CD4-positive, alpha-beta T cell (primary cell): Measurements from ENCODE around the gene HNRNPA0. TPM values are rescaled to one million over a fixed set of nuclear protein-coding genes. Genes with fewer than 3 reads are reported as not detected.

ENCODE experiments used
- ATAC-seq: fragments of 200-7000 bp; cut with Tn5 transposase; one replicate; pipeline ENCODE4 v1.10.0; 2022; ENCODE audit warnings: mild to moderate bottlenecking; ENCODE audit not compliant: poor library complexity
- CTCF ChIA-PET: fragments of 350-600 bp; sonication (Branson Sonifier 250); formaldehyde crosslinking; loops from one replicate; lab custom pipeline; 2021; ENCODE audit warnings: antibody characterized with exemption, inconsistent platforms; lab: Charles Lee
- POLR2A ChIA-PET: fragments of 350-600 bp; sonication (Branson Sonifier 250); formaldehyde crosslinking; loops from one replicate; lab custom pipeline; 2021; ENCODE audit warnings: antibody characterized with exemption, inconsistent platforms; lab: Charles Lee
- DNase-seq, 14 experiments: peaks; one replicate each; pipeline ENCODE4 v3.0.0-alpha.2; 2013 to 2020; ENCODE audit warnings: mixed read lengths in 2 of 14
- H3K27ac ChIP-seq, 2 donors: one replicate each; pipeline versions ENCODE4 v1.5.1 to v1.7.0; 2013; ENCODE audit warnings: low read length in 2 of 2, low read depth in 1 of 2, mild to moderate bottlenecking in 1 of 2
- H3K27me3 ChIP-seq, 2 experiments: 1 replicate in 1 of 2; 2 replicates in 1 of 2; pipeline versions ENCODE4 v1.6.1 to v1.7.0; 2013; ENCODE audit warnings: low read length in 2 of 2, control low read depth in 1 of 2, mild to moderate bottlenecking in 1 of 2, moderate library complexity in 1 of 2; ENCODE audit not compliant: insufficient read depth in 2 of 2, control insufficient read depth in 1 of 2
- H3K36me3 ChIP-seq: one replicate; pipeline ENCODE4 v1.6.1; 2013; ENCODE audit warnings: low read length, control low read depth; ENCODE audit not compliant: insufficient read depth
- H3K4me1 ChIP-seq: one replicate; pipeline ENCODE4 v1.6.1; 2013; ENCODE audit warnings: low read length, control low read depth; ENCODE audit not compliant: insufficient read depth
- H3K4me3 ChIP-seq: one replicate; pipeline ENCODE4 v1.5.1; 2013; ENCODE audit warnings: mild to moderate bottlenecking, low read length, moderate library complexity
- H3K9me3 ChIP-seq, 2 experiments: 1 replicate in 1 of 2; 2 replicates in 1 of 2; pipeline versions ENCODE4 v1.6.1 to v1.7.0; 2013; ENCODE audit warnings: low read length in 2 of 2, mild to moderate bottlenecking in 2 of 2, control low read depth in 1 of 2, moderate library complexity in 1 of 2; ENCODE audit not compliant: control insufficient read depth in 1 of 2, insufficient read depth in 1 of 2
- H3K27ac Mint-ChIP-seq: one replicate; pipeline ENCODE4 v1.8.0; 2020; ENCODE audit warnings: mixed read lengths
- H3K27me3 Mint-ChIP-seq: one replicate; pipeline ENCODE4 v1.8.0; 2021; ENCODE audit warnings: mixed read lengths
- H3K36me3 Mint-ChIP-seq: one replicate; pipeline ENCODE4 v1.8.0; 2021; ENCODE audit warnings: low read depth, mixed read lengths
- H3K4me1 Mint-ChIP-seq: one replicate; pipeline ENCODE4 v1.8.0; 2021; ENCODE audit warnings: low read depth, mixed read lengths
- H3K4me3 Mint-ChIP-seq: one replicate; pipeline ENCODE4 v1.8.0; 2020; ENCODE audit warnings: mild to moderate bottlenecking, mixed read lengths
- H3K9me3 Mint-ChIP-seq: one replicate; pipeline ENCODE4 v1.8.0; 2020; ENCODE audit warnings: mixed read lengths
- intact Hi-C, 2 experiments: fragments of 100-400 bp; cut with DNase I in 1 of 2; cut with micrococcal nuclease in 1 of 2; formaldehyde crosslinking; loops; one replicate each; pipeline versions ENCODE4 v1.15.1 to v1.9.0; 2023 to 2025; cut with DNase I, micrococcal nuclease
- total RNA-seq, 174 experiments: library from RNA in 2 of 174; stranded (reverse) in 2 of 174; gene quantifications; one replicate each; pipeline ENCODE4 v1.2.3 and lab custom pipeline; 2021 to 2026
- TF ChIP-seq, protein P1 (sequence below): fragments of 200-600 bp; IDR thresholded peaks from one replicate; pipeline ENCODE4 v1.8.0; 2022; ENCODE audit warnings: antibody characterized with exemption, mild to moderate bottlenecking

Gene HNRNPA0
- total RNA-seq, 2 experiments from 2014 or later = 52.7 to 53.2 TPM

DNA sequence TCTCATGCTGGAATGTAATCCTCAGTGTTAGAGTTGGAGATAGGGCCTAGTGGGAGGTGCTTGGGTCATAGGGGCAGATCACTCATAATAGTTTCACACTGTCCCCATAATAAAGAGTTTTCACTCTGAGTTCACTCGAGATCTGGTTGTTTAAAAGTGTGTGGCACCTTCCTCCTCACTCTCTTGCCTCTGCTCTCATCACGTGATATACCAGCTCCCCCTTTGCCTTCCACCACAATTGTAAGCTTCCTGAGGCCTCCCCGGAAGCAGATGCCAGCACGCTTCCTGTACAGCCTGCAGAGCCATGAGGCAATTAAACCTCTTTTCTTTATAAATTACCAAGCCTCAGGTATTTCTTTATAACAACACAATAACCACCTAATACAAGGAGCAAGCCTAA lies 14.4 kb downstream of the HNRNPA0 start:
- no peak overlapping the region for H3K4me3 Mint-ChIP-seq
- H3K27ac ChIP-seq = no peak overlapping the region
- no peaks in the 10 kb centered on the region for H3K27me3 ChIP-seq
- peaks cover 30% of the 10 kb centered on the region for H3K4me1 ChIP-seq
- no peak overlapping the region for H3K27ac Mint-ChIP-seq
- no peaks in the 10 kb centered on the region for H3K9me3 ChIP-seq
- H3K36me3 ChIP-seq = no peaks in the 10 kb centered on the region
- TF ChIP-seq, protein P1, sequence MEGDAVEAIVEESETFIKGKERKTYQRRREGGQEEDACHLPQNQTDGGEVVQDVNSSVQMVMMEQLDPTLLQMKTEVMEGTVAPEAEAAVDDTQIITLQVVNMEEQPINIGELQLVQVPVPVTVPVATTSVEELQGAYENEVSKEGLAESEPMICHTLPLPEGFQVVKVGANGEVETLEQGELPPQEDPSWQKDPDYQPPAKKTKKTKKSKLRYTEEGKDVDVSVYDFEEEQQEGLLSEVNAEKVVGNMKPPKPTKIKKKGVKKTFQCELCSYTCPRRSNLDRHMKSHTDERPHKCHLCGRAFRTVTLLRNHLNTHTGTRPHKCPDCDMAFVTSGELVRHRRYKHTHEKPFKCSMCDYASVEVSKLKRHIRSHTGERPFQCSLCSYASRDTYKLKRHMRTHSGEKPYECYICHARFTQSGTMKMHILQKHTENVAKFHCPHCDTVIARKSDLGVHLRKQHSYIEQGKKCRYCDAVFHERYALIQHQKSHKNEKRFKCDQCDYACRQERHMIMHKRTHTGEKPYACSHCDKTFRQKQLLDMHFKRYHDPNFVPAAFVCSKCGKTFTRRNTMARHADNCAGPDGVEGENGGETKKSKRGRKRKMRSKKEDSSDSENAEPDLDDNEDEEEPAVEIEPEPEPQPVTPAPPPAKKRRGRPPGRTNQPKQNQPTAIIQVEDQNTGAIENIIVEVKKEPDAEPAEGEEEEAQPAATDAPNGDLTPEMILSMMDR = no peak
- ATAC-seq (no peak), DNase-seq (no peak)
- H3K4me3 ChIP-seq = no peak overlapping the region
- peaks cover 20% of the 10 kb centered on the region for H3K4me1 Mint-ChIP-seq
- intact Hi-C loops = loop anchor here in 1 of 2 experiments (2.0 kb wide), 1 partner anchor 43 kb away; no protein-coding TSS in a partner anchor
- H3K27me3 Mint-ChIP-seq = no peaks in the 10 kb centered on the region
- CTCF ChIA-PET = interaction anchor here (4.3 to 4.8 kb wide), 2 partner anchors 79 to 80 kb away, joined by 26 to 88 read pairs; no protein-coding TSS in a partner anchor
- H3K9me3 Mint-ChIP-seq = peaks cover 2% of the 10 kb centered on the region
- no peaks in the 10 kb centered on the region for H3K36me3 Mint-ChIP-seq
- POLR2A ChIA-PET = interaction anchor here (0.8 to 4.3 kb wide), 4 partner anchors 7 to 79 kb away, joined by 3 to 44 read pairs (median 5); partner anchors contain the start of gene HNRNPA0

DNA sequence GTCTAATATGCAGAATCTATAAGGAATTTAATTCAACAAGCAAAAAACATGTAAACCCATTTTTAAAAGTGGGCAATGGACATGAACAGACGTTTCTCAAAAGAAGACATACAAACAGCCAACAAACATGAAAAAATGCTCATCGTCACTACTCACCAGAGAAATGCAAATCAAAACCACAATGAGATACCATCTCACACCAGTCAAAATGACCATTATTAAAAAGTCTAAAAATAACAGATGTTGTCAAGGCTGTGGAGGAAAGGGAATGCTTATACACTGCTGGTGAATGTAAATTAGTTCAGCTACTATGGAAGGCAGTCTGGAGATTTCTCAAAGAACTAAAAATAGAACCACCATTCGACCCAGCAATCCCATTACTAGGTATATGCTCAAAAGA lies 15.2 kb downstream of the HNRNPA0 start:
- no peaks in the 10 kb centered on the region for H3K9me3 ChIP-seq
- no peaks in the 10 kb centered on the region for H3K36me3 ChIP-seq
- peaks cover 38% of the 10 kb centered on the region for H3K4me1 ChIP-seq
- DNase-seq (no peak), ATAC-seq (no peak)
- Mint-ChIP-seq H3K27ac (no peak overlapping the region), H3K9me3 (peaks cover 2% of the 10 kb centered on the region), H3K36me3 (no peaks in the 10 kb centered on the region), H3K27me3 (no peaks in the 10 kb centered on the region), H3K4me1 (peaks cover 20% of the 10 kb centered on the region), H3K4me3 (no peak overlapping the region)
- H3K27ac ChIP-seq = no peak overlapping the region
- no peaks in the 10 kb centered on the region for H3K27me3 ChIP-seq
- intact Hi-C loops = no loop called here
- TF ChIP-seq, protein P1 = no peak
- no peak overlapping the region for H3K4me3 ChIP-seq
- CTCF ChIA-PET = interaction anchor here (4.3 kb wide), 1 partner anchor 79 kb away, joined by 26 read pairs; no protein-coding TSS in a partner anchor
- POLR2A ChIA-PET = interaction anchor here (0.6 to 1.9 kb wide), 3 partner anchors 8 to 247 kb away, joined by 3 to 7 read pairs (median 3); no protein-coding TSS in a partner anchor

DNA sequence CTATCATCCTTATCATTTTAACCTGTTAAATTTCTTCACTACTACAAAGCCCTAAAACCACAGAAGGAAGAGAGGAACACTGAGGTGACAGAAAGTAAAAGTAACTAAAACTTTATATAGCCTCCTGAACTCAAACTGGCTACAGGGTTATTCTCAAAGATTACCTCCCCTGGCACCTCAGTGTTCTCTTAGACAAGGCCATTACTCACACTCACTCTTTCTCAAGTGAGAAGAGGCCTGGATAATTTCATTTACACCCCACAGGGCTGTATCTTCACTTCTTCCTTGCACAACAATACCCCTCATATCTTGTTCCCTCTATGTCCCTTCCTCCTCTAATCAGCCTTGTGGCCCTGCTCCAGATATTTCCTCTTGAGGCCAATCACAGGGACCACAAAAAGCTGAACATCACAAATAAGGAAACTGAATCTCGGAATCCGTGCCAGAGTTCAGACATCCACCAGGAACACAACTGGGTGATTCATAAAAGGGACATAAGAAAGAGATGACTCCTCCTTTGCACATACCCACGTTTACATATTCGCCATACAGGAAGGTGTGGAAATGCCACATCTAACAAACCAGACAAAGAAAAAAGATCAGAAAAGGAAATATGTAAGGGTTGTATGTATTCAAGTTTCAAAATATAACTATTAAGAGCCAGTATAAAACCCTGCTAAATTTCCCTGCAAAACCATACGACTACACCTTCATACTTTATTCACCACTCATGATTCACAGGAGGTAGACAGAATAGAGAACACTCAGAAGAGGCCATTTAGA lies 16.6 kb downstream of the HNRNPA0 start:
- TF ChIP-seq, protein P1 = no peak
- ChIA-PET POLR2A (interaction anchor here (1.1 to 4.4 kb wide), 6 partner anchors 12 to 77 kb away, joined by 3 to 80 read pairs (median 26); partner anchors contain the start of gene HNRNPA0), CTCF (interaction anchor here (0.7 to 4.3 kb wide), 4 partner anchors 11 to 108 kb away, joined by 3 to 26 read pairs (median 6); no protein-coding TSS in a partner anchor)
- Histone ChIP-seq H3K36me3 (no peaks in the 10 kb centered on the region), H3K4me1 (peaks cover 42% of the 10 kb centered on the region), H3K9me3 (no peaks in the 10 kb centered on the region), H3K4me3 (peak overlapping the region; percentile 31), H3K27me3 (no peaks in the 10 kb centered on the region), H3K27ac (peak overlapping the region; percentile 56 to 68)
- DNase-seq (peak in 6 of 14 experiments; percentile 1 to 78 (median 56)), ATAC-seq (peak; percentile 78)
- intact Hi-C loops = loop anchor here in 1 of 2 experiments (2.0 kb wide), 2 partner anchors 15 to 41 kb away; no protein-coding TSS in a partner anchor
- no peak overlapping the region for H3K27ac Mint-ChIP-seq
- H3K9me3 Mint-ChIP-seq = peaks cover 2% of the 10 kb centered on the region
- peaks cover 15% of the 10 kb centered on the region for H3K4me1 Mint-ChIP-seq
- no peak overlapping the region for H3K4me3 Mint-ChIP-seq
- no peaks in the 10 kb centered on the region for H3K27me3 Mint-ChIP-seq
- no peaks in the 10 kb centered on the region for H3K36me3 Mint-ChIP-seq
